Uterus (tissue), 2 donors: ENCODE results near the gene TAP1.

ENCODE experiments used
- CTCF ChIP-seq, 4 experiments: fragments of 200-600 bp in 2 of 4; fragments of 450-650 bp in 2 of 4; sonication (generic) in 2 of 4; IDR thresholded peaks; one replicate each; pipeline ENCODE4 v1.5.1; 2016 to 2019; ENCODE audit warnings: antibody characterized with exemption in 4 of 4, mild to moderate bottlenecking in 2 of 4, moderate library complexity in 1 of 4
- POLR2A ChIP-seq, 2 donors: fragments of 450-650 bp; IDR thresholded peaks; one replicate each; pipeline ENCODE4 v1.6.1; 2016; ENCODE audit warnings: antibody characterized with exemption in 2 of 2, mild to moderate bottlenecking in 1 of 2, moderate library complexity in 1 of 2

- TF ChIP-seq POLR2A (IDR thresholded peaks at IDR 0.05) (peak; percentile 89 to 98), CTCF (IDR thresholded peaks at IDR 0.05) (peak in 3 of 4 experiments; percentile 16 to 42 (median 38))
Measured at GRCh38 chr6:32843979-32844838, 9.3 kb downstream of the TAP1 start, which contains the start of gene PSMB8.
